GM23338 (cell line): ENCODE data around the gene CHEK1. TPM values are rescaled to one million over a fixed set of nuclear protein-coding genes. Genes with fewer than 3 reads are reported as not detected.

Experiments
- ATAC-seq: fragments of 200-7000 bp; cut with Tn5 transposase; 3 replicates; pipeline ENCODE4 v1.9.1; 2020
- DNase-seq: peaks from one replicate; pipeline ENCODE4 v3.0.0-alpha.2; 2015; ENCODE audit warnings: low spot score
- H2AFZ ChIP-seq: fragments of 200-600 bp; sonication (generic); 2 replicates; pipeline ENCODE4 v1.8.0; 2016; ENCODE audit warnings: antibody characterized with exemption, mild to moderate bottlenecking, moderate library complexity
- H3F3A ChIP-seq: fragments of 200-600 bp; sonication (generic); replicated peaks from 2 replicates; pipeline ENCODE4 v1.8.0; 2017; ENCODE audit warnings: antibody characterized with exemption, mixed run types, low read depth
- H3K27ac ChIP-seq: fragments of 200-600 bp; sonication (generic); 2 replicates; pipeline ENCODE4 v1.6.1; 2016; ENCODE audit warnings: low read depth
- H3K27me3 ChIP-seq: fragments of 200-600 bp; sonication (generic); 2 replicates; pipeline ENCODE4 v1.8.0; 2016; ENCODE audit warnings: mild to moderate bottlenecking, mixed run types, moderate library complexity; ENCODE audit not compliant: insufficient read depth
- H3K36me3 ChIP-seq: fragments of 200-600 bp; sonication (generic); 2 replicates; pipeline ENCODE4 v1.8.0; 2016; ENCODE audit warnings: mild to moderate bottlenecking; ENCODE audit not compliant: insufficient read depth
- H3K4me1 ChIP-seq: fragments of 200-600 bp; sonication (generic); 2 replicates; pipeline ENCODE4 v1.8.0; 2016; ENCODE audit warnings: mild to moderate bottlenecking, moderate library complexity; ENCODE audit not compliant: insufficient read depth
- H3K4me2 ChIP-seq: fragments of 200-600 bp; sonication (generic); 2 replicates; pipeline ENCODE4 v1.7.1; 2017; ENCODE audit warnings: mixed run types
- H3K4me3 ChIP-seq: fragments of 200-600 bp; sonication (generic); 2 replicates; pipeline ENCODE4 v1.6.1; 2016; ENCODE audit warnings: mixed run types
- H3K79me2 ChIP-seq: fragments of 200-600 bp; sonication (generic); replicated peaks from 2 replicates; pipeline ENCODE4 v1.8.0; 2017; ENCODE audit warnings: mild to moderate bottlenecking; ENCODE audit not compliant: insufficient read depth
- H3K9me2 ChIP-seq: fragments of 200-600 bp; sonication (generic); 2 replicates; pipeline ENCODE4 v1.8.0; 2017; ENCODE audit not compliant: insufficient read depth
- H4K20me1 ChIP-seq: fragments of 200-600 bp; sonication (generic); replicated peaks from 2 replicates; pipeline ENCODE4 v1.8.0; 2017; ENCODE audit warnings: mild to moderate bottlenecking; ENCODE audit not compliant: insufficient read depth
- H3K27ac Mint-ChIP-seq: 2 replicates; pipeline ENCODE4 v1.8.0; 2020; ENCODE audit warnings: inconsistent platforms, mild to moderate bottlenecking, moderate library complexity, mixed read lengths
- H3K27me3 Mint-ChIP-seq: 3 replicates; pipeline ENCODE4 v1.8.0; 2022; ENCODE audit warnings: low read depth, mild to moderate bottlenecking, moderate library complexity, mixed read lengths, inconsistent platforms; ENCODE audit not compliant: insufficient read depth, poor library complexity
- H3K36me3 Mint-ChIP-seq: 3 replicates; pipeline ENCODE4 v1.8.0; 2021; ENCODE audit warnings: low read depth, mild to moderate bottlenecking, inconsistent platforms, moderate library complexity, mixed read lengths
- H3K4me1 Mint-ChIP-seq: 3 replicates; pipeline ENCODE4 v1.8.0; 2020; ENCODE audit warnings: mild to moderate bottlenecking, inconsistent platforms, mixed read lengths
- H3K4me3 Mint-ChIP-seq: 3 replicates; pipeline ENCODE4 v1.8.0; 2021; ENCODE audit warnings: moderate library complexity, mild to moderate bottlenecking, inconsistent platforms, mixed read lengths
- H3K9me3 Mint-ChIP-seq: 3 replicates; pipeline ENCODE4 v1.8.0; 2020; ENCODE audit warnings: moderate library complexity, mild to moderate bottlenecking, inconsistent platforms, mixed read lengths
- CREB1 ChIP-seq: fragments of 250-450 bp; sonication (Bioruptor Pico); IDR thresholded peaks from 2 replicates; pipeline ENCODE4 v1.5.0; 2020; ENCODE audit warnings: low read depth, mild to moderate bottlenecking, moderate library complexity
- CTCF ChIP-seq, 2 experiments: fragments of 200-600 bp in 1 of 2; sonication (generic) in 1 of 2; conservative IDR thresholded peaks; 2 replicates each; pipeline versions ENCODE4 v1.5.1 to v1.6.1; 2016 to 2017; ENCODE audit warnings: antibody characterized with exemption in 2 of 2, low read depth in 2 of 2, mild to moderate bottlenecking in 2 of 2, moderate library complexity in 1 of 2
- EZH2 ChIP-seq: fragments of 200-600 bp; sonication (generic); IDR thresholded peaks from one replicate; pipeline ENCODE4 v1.8.0; 2017; ENCODE audit warnings: antibody characterized with exemption, mild to moderate bottlenecking, low read depth; ENCODE audit not compliant: unreplicated experiment
- NANOG ChIP-seq: IDR thresholded peaks from 2 replicates; pipeline ENCODE4 v1.6.1; 2016; ENCODE audit warnings: antibody characterized with exemption, borderline replicate concordance
- POLR2AphosphoS5 ChIP-seq: IDR thresholded peaks from 2 replicates; pipeline ENCODE4 v1.6.1; 2016; ENCODE audit warnings: antibody characterized with exemption, low read depth
- STAT1 ChIP-seq: IDR thresholded peaks from one replicate; pipeline ENCODE4 v1.6.1; 2016; ENCODE audit warnings: antibody characterized with exemption; ENCODE audit not compliant: unreplicated experiment
- ZNF114 ChIP-seq: fragments of 250-450 bp; sonication (Bioruptor Pico); IDR thresholded peaks from 2 replicates; pipeline ENCODE4 v1.5.0; 2020; ENCODE audit warnings: mild to moderate bottlenecking, moderate library complexity
- ZNF331 ChIP-seq: fragments of 250-450 bp; sonication (Bioruptor Pico); IDR thresholded peaks from 2 replicates; pipeline ENCODE4 v1.5.0; 2020; ENCODE audit warnings: low read depth, mild to moderate bottlenecking, moderate library complexity
- ZNF462 ChIP-seq: fragments of 250-450 bp; sonication (Bioruptor Pico); IDR thresholded peaks from 2 replicates; pipeline ENCODE4 v1.5.0; 2020; ENCODE audit warnings: mild to moderate bottlenecking, moderate library complexity
- polyA plus RNA-seq: library from polyadenylated mRNA; unstranded; fragments of >200 nt; fragmentation: Nextera tagmentation; extraction: Ambion mirVana; gene quantifications from 2 replicates; pipeline ENCODE4 v1.2.1, GENCODE V29; 2016
- total RNA-seq: library from RNA; depleted of rRNA; stranded (reverse); fragments of >200 nt; shearing (Covaris generic); gene quantifications from 2 replicates; pipeline ENCODE4 v1.2.3, GENCODE V29; 2014

CHEK1 gene
- total and polyA plus RNA-seq, 2 experiments from 2014 or later = 90.0 to 102 TPM

GRCh38 chr11:125585487-125585886, 39.5 kb upstream of the CHEK1 start (continued):
- no peak for TF ChIP-seq NANOG
- TF ChIP-seq CREB1 = no peak
- TF ChIP-seq EZH2 = no peak
- no peak for TF ChIP-seq POLR2AphosphoS5
- TF ChIP-seq STAT1 = no peak
- no peak for TF ChIP-seq ZNF462 (CRISPR knock-in tag)

- no peak for DNase-seq
- Mint-ChIP-seq H3K27ac (no peak overlapping the region), H3K27me3 (no peaks in the 10 kb centered on the region), H3K4me1 (peaks cover 3% of the 10 kb centered on the region; the same call in 1 of the 3 replicates), H3K9me3 (no peaks in the 10 kb centered on the region), H3K4me3 (no peak overlapping the region), H3K36me3 (peaks cover 34% of the 10 kb centered on the region)
- no peaks in the 10 kb centered on the region for H3K9me2 ChIP-seq
- no peak overlapping the region for H3K27ac ChIP-seq
- H2AFZ ChIP-seq = no peak overlapping the region
- H3F3A ChIP-seq = 0 out of 2 replicates have a peak, but pooled peaks cover 2% of the 10 kb centered on the region
- no peaks in the 10 kb centered on the region for H3K79me2 ChIP-seq
- 0 out of 2 replicates have a peak, but pooled peaks cover 4% of the 10 kb centered on the region for H3K4me1 ChIP-seq
- peaks cover 22% of the 10 kb centered on the region for H3K36me3 ChIP-seq
- no peaks in the 10 kb centered on the region for H3K27me3 ChIP-seq
- H4K20me1 ChIP-seq = no peaks in the 10 kb centered on the region; the same call in 1 of the 2 replicates
- TF ChIP-seq ZNF331 (CRISPR knock-in tag) (no peak), CTCF (conservative IDR thresholded peaks at IDR 0.05; ENCODE audit: low read depth in 2 of 2) (no peak), ZNF114 (no peak)
- no peak overlapping the region for H3K4me2 ChIP-seq
- no peak for ATAC-seq
- H3K4me3 ChIP-seq = no peak overlapping the region
Measured at GRCh38 chr11:125586623-125587022, 38.3 kb upstream of the CHEK1 start.
